Measurements from ENCODE around the gene GCAT.
"Not testable (repeated sequence)": the region's sequence is repeated elsewhere in the genome, so short reads cannot be mapped to it uniquely, and the experiment has no call there.

Gene GCAT

GRCh38 chr22:37781434-37782059 is 26.2 kb upstream of the GCAT start:
- in situ Hi-C loops (cut with MboI; ENCODE audit: low sequenced_read_pairs), result no loop called here

GRCh38 chr22:37782340-37783168 is 25.2 kb upstream of the GCAT start:
- in situ Hi-C loops (cut with MboI; ENCODE audit: low sequenced_read_pairs), result no loop called here

GRCh38 chr22:37784829-37785495 is 22.8 kb upstream of the GCAT start:
- in situ Hi-C loops (cut with MboI; ENCODE audit: low sequenced_read_pairs), result no loop called here

- in situ Hi-C loops (cut with MboI; ENCODE audit: low sequenced_read_pairs), result no loop called here
Measured at GRCh38 chr22:37790234-37790633, 17.5 kb upstream of the GCAT start.

- in situ Hi-C loops (cut with MboI; ENCODE audit: low sequenced_read_pairs), result no loop called here
Measured at GRCh38 chr22:37792494-37792893, 15.2 kb upstream of the GCAT start.

GRCh38 chr22:37794376-37794775 is 13.4 kb upstream of the GCAT start:
- in situ Hi-C loops (cut with MboI; ENCODE audit: low sequenced_read_pairs), result no loop called here

- in situ Hi-C loops (cut with MboI; ENCODE audit: low sequenced_read_pairs), result no loop called here
Measured at GRCh38 chr22:37796079-37796478, 11.7 kb upstream of the GCAT start.

GRCh38 chr22:37797259-37797658 is 10.5 kb upstream of the GCAT start:
- in situ Hi-C loops (cut with MboI; ENCODE audit: low sequenced_read_pairs), result not testable (repeated sequence)

GRCh38 chr22:37797874-37798500 is 9.7 kb upstream of the GCAT start:
- in situ Hi-C loops (cut with MboI; ENCODE audit: low sequenced_read_pairs), result no loop called here

- in situ Hi-C loops (cut with MboI; ENCODE audit: low sequenced_read_pairs), result not testable (repeated sequence)
Measured at GRCh38 chr22:37799979-37800378, 7.8 kb upstream of the GCAT start.

GRCh38 chr22:37801946-37802309 is 5.8 kb upstream of the GCAT start:
- in situ Hi-C loops (cut with MboI; ENCODE audit: low sequenced_read_pairs), result no loop called here

- in situ Hi-C loops (cut with MboI; ENCODE audit: low sequenced_read_pairs), result no loop called here
Measured at GRCh38 chr22:37802310-37803194, 5.2 kb upstream of the GCAT start.

- in situ Hi-C loops (cut with MboI; ENCODE audit: low sequenced_read_pairs), result no loop called here
Measured at GRCh38 chr22:37803195-37803638, 4.5 kb upstream of the GCAT start.

GRCh38 chr22:37803639-37804351 is 3.9 kb upstream of the GCAT start:
- in situ Hi-C loops (cut with MboI; ENCODE audit: low sequenced_read_pairs), result no loop called here

GRCh38 chr22:37804352-37804880 is 3.3 kb upstream of the GCAT start:
- in situ Hi-C loops (cut with MboI; ENCODE audit: low sequenced_read_pairs), result no loop called here

GRCh38 chr22:37804881-37805809 is 2.6 kb upstream of the GCAT start:
- in situ Hi-C loops (cut with MboI; ENCODE audit: low sequenced_read_pairs), result no loop called here

- in situ Hi-C loops (cut with MboI; ENCODE audit: low sequenced_read_pairs), result no loop called here
Measured at GRCh38 chr22:37805810-37806277, 1.9 kb upstream of the GCAT start.
